ENCODE results near the gene PTTG1IP.

GRCh38 chr21:44908908-44909307, 35.4 kb upstream of the PTTG1IP start:
- no peak for TF ChIP-seq CTCF (IDR thresholded peaks at IDR 0.05)
- no peak for TF ChIP-seq EP300 (IDR thresholded peaks at IDR 0.05; ENCODE audit: low read depth)
- no peak for TF ChIP-seq POLR2A (IDR thresholded peaks at IDR 0.05)
- no peak for TF ChIP-seq POLR2AphosphoS5 (IDR thresholded peaks at IDR 0.05)

Measured in transverse colon (tissue), 4 donors.